Neural progenitor cell (in vitro differentiated cells): ENCODE results near the gene UNC93B1. TPM values are rescaled to one million over a fixed set of nuclear protein-coding genes. Genes with fewer than 3 reads are reported as not detected.

Source experiments
- DNase-seq: peaks from one replicate; pipeline ENCODE4 v3.0.0-alpha.2; 2016; ENCODE audit warnings: low spot score
- H2AFZ ChIP-seq: fragments of 200-600 bp; sonication (generic); replicated peaks from 2 replicates; pipeline ENCODE4 v1.6.1; 2016; ENCODE audit warnings: antibody characterized with exemption
- H3F3A ChIP-seq: fragments of 200-600 bp; sonication (generic); 2 replicates; pipeline ENCODE4 v1.6.1; 2016; ENCODE audit warnings: antibody characterized with exemption, low read depth
- H3K27ac ChIP-seq: fragments of 200-600 bp; sonication (generic); 2 replicates; pipeline ENCODE4 v1.5.1; 2016; ENCODE audit warnings: mild to moderate bottlenecking
- H3K27me3 ChIP-seq: fragments of 200-600 bp; sonication (generic); 2 replicates; pipeline ENCODE4 v1.6.1; 2016; ENCODE audit warnings: mild to moderate bottlenecking, moderate library complexity
- H3K36me3 ChIP-seq: fragments of 200-600 bp; sonication (generic); 2 replicates; pipeline ENCODE4 v1.5.1; 2016
- H3K4me1 ChIP-seq: fragments of 200-600 bp; sonication (generic); 2 replicates; pipeline ENCODE4 v1.6.1; 2016; ENCODE audit warnings: mixed run types
- H3K4me2 ChIP-seq: fragments of 200-600 bp; sonication (generic); 2 replicates; pipeline ENCODE4 v1.6.1; 2016
- H3K4me3 ChIP-seq: fragments of 200-600 bp; sonication (generic); 2 replicates; pipeline ENCODE4 v1.5.1; 2016
- H3K79me2 ChIP-seq: fragments of 200-600 bp; sonication (generic); 2 replicates; pipeline ENCODE4 v1.6.1; 2016; ENCODE audit warnings: low read depth
- H3K9ac ChIP-seq: fragments of 200-600 bp; sonication (generic); 2 replicates; pipeline ENCODE4 v1.6.1; 2016
- H3K9me3 ChIP-seq: fragments of 200-600 bp; sonication (generic); 2 replicates; pipeline ENCODE4 v1.5.1; 2016; ENCODE audit warnings: low read depth
- H4K20me1 ChIP-seq: fragments of 200-600 bp; sonication (generic); 2 replicates; pipeline ENCODE4 v1.6.1; 2016; ENCODE audit warnings: low read depth
- H3K27ac Mint-ChIP-seq: 3 replicates; pipeline ENCODE4 v1.8.0; 2021; ENCODE audit warnings: mixed read lengths
- H3K27me3 Mint-ChIP-seq: 2 replicates; pipeline ENCODE4 v1.8.0; 2022; ENCODE audit warnings: low read depth, mild to moderate bottlenecking, inconsistent platforms, moderate library complexity, mixed read lengths; ENCODE audit not compliant: insufficient read depth
- H3K36me3 Mint-ChIP-seq: 3 replicates; pipeline ENCODE4 v1.8.0; 2021; ENCODE audit warnings: mixed read lengths
- H3K4me1 Mint-ChIP-seq: 3 replicates; pipeline ENCODE4 v1.8.0; 2021; ENCODE audit warnings: mixed read lengths
- H3K4me3 Mint-ChIP-seq: 3 replicates; pipeline ENCODE4 v1.8.0; 2021; ENCODE audit warnings: mild to moderate bottlenecking, moderate library complexity, mixed read lengths
- H3K9me3 Mint-ChIP-seq: 3 replicates; pipeline ENCODE4 v1.8.0; 2020; ENCODE audit warnings: mixed read lengths
- EZH2 ChIP-seq: fragments of 200-600 bp; sonication (generic); IDR thresholded peaks from 2 replicates; pipeline ENCODE4 v1.6.1; 2017; ENCODE audit warnings: antibody characterized with exemption, mild to moderate bottlenecking, moderate library complexity
- EZH2phosphoT487 ChIP-seq: fragments of 200-600 bp; sonication (generic); IDR thresholded peaks from 2 replicates; pipeline ENCODE4 v1.6.1; 2017; ENCODE audit warnings: antibody characterized with exemption
- total RNA-seq: library from RNA; depleted of rRNA; stranded (reverse); fragments of >200 nt; gene quantifications from 2 replicates; pipeline ENCODE4 v1.2.3, GENCODE V29; 2015; ENCODE audit warnings: low replicate concordance
- TF ChIP-seq, protein P1 (sequence below): fragments of 200-600 bp; sonication (generic); IDR thresholded peaks from 2 replicates; pipeline ENCODE4 v1.5.1; 2017; ENCODE audit warnings: antibody characterized with exemption, mild to moderate bottlenecking

The UNC93B1 gene
- total RNA-seq, 1 donor from 2014 or later = 8.8 TPM

DNA sequence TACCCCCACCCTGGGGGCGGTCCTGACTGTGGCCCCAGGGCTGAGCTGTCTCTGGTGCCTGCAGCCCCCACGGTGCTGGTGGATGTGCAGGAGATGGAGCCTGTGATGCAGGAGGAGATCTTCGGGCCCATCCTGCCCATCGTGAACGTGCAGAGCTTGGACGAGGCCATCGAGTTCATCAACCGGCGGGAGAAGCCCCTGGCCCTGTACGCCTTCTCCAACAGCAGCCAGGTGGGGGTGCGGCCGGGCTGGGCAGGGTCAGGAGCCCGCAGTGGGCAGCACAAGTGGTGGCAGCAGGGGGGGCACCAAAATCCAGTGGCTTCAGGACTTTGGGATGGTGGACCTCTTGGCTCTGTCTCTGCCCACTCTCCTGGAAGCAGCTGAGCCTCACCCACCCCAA, 18.6 kb upstream of the UNC93B1 start:
- peaks cover 20% of the 10 kb centered on the region for H3K4me1 Mint-ChIP-seq
- peaks cover 17% of the 10 kb centered on the region for H3K36me3 Mint-ChIP-seq
- no peaks in the 10 kb centered on the region for H4K20me1 ChIP-seq

DNA sequence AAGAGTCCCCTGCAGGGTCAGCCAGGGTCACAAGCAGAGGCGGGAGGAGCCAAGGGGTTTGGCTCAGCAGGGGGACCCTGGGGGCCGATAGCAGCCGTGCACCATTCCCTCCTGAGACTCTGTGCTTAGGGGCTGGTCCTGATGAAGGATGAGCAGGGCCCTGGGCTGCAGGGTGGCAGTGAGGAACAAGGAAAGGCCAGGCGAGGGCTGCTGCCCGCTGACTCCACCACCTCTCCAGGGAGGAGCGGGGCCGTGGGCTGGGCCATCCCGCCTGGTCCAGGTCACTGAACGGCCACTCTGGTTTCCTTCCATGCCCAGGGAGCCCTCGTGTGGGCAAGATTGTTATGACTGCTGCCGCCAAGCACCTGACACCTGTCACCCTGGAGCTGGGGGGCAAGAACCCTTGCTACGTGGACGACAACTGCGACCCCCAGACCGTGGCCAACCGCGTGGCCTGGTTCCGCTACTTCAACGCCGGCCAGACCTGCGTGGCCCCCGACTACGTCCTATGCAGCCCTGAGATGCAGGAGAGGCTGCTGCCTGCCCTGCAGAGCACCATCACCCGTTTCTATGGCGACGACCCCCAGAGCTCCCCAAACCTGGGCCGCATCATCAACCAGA, 17.4 kb upstream of the UNC93B1 start:
- Histone ChIP-seq H3K4me2 (peak overlapping the region; percentile 64), H3K9ac (no peak overlapping the region), H3K27ac (no peak overlapping the region), H3K4me1 (peaks cover 9% of the 10 kb centered on the region), H4K20me1 (no peaks in the 10 kb centered on the region), H2AFZ (no peak overlapping the region), H3K79me2 (no peaks in the 10 kb centered on the region), H3F3A (peaks cover 14% of the 10 kb centered on the region), H3K27me3 (no peaks in the 10 kb centered on the region), H3K36me3 (no peaks in the 10 kb centered on the region), H3K4me3 (no peak overlapping the region), H3K9me3 (no peaks in the 10 kb centered on the region)
- Mint-ChIP-seq H3K27me3 (peaks cover 2% of the 10 kb centered on the region), H3K4me3 (no peak overlapping the region), H3K4me1 (peaks cover 26% of the 10 kb centered on the region), H3K36me3 (peaks cover 16% of the 10 kb centered on the region), H3K9me3 (peaks cover 6% of the 10 kb centered on the region), H3K27ac (peak overlapping the region; percentile 78)
- DNase-seq = peak; percentile 67
- no peak for TF ChIP-seq EZH2
- TF ChIP-seq, protein P1, sequence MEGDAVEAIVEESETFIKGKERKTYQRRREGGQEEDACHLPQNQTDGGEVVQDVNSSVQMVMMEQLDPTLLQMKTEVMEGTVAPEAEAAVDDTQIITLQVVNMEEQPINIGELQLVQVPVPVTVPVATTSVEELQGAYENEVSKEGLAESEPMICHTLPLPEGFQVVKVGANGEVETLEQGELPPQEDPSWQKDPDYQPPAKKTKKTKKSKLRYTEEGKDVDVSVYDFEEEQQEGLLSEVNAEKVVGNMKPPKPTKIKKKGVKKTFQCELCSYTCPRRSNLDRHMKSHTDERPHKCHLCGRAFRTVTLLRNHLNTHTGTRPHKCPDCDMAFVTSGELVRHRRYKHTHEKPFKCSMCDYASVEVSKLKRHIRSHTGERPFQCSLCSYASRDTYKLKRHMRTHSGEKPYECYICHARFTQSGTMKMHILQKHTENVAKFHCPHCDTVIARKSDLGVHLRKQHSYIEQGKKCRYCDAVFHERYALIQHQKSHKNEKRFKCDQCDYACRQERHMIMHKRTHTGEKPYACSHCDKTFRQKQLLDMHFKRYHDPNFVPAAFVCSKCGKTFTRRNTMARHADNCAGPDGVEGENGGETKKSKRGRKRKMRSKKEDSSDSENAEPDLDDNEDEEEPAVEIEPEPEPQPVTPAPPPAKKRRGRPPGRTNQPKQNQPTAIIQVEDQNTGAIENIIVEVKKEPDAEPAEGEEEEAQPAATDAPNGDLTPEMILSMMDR = peak; percentile 31

More for the DNA sequence above, 18.6 kb upstream of the UNC93B1 start:
- Histone ChIP-seq H3K9ac (no peak overlapping the region), H2AFZ (no peak overlapping the region), H3K36me3 (no peaks in the 10 kb centered on the region), H3K27me3 (no peaks in the 10 kb centered on the region), H3K4me1 (peaks cover 9% of the 10 kb centered on the region), H3K4me2 (no peak overlapping the region), H3K27ac (no peak overlapping the region), H3K4me3 (no peak overlapping the region), H3K9me3 (no peaks in the 10 kb centered on the region), H3K79me2 (no peaks in the 10 kb centered on the region), H3F3A (peaks cover 14% of the 10 kb centered on the region)
- peaks cover 6% of the 10 kb centered on the region for H3K9me3 Mint-ChIP-seq
- H3K27ac Mint-ChIP-seq = no peak overlapping the region
- no peak for DNase-seq
- peaks cover 5% of the 10 kb centered on the region for H3K27me3 Mint-ChIP-seq
- H3K4me3 Mint-ChIP-seq = no peak overlapping the region
- TF ChIP-seq EZH2 (no peak), EZH2phosphoT487 (no peak)
- TF ChIP-seq, protein P1 = no peak

DNA sequence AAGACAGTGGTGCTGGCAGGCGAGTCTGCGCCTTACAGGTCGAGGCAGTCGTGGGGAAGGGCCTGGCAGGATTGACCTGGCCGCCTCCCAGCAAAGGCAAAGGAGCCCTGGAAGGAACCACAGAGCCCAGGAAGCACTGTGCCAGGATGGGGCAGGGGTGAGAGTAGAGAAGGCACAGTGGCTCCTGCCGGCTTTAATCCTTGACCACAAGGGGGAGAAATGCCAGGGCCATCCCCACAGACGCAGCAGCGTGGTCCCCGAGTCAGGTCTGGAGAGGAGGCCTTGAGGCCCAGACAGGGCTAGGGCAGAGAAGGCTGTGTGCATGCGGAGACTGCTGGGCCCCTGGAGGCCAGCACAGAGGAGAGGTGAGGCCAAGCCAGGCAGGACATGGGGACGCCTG, 16.7 kb upstream of the UNC93B1 start:
- H3K27me3 ChIP-seq = no peaks in the 10 kb centered on the region
- no peak overlapping the region for H3K9ac ChIP-seq
- H3K27me3 Mint-ChIP-seq = peaks cover 2% of the 10 kb centered on the region
- no peaks in the 10 kb centered on the region for H3K36me3 ChIP-seq
- H4K20me1 ChIP-seq = no peaks in the 10 kb centered on the region
- peaks cover 12% of the 10 kb centered on the region for H3K36me3 Mint-ChIP-seq
- peaks cover 9% of the 10 kb centered on the region for H3K4me1 ChIP-seq
- H3K79me2 ChIP-seq = no peaks in the 10 kb centered on the region
- TF ChIP-seq, protein P1 = peak; percentile 57
- TF ChIP-seq EZH2 = no peak
- H3K27ac Mint-ChIP-seq = peak overlapping the region; percentile 78
- H3K4me2 ChIP-seq = peak overlapping the region; percentile 64
- H3K27ac ChIP-seq = no peak overlapping the region
- peaks cover 6% of the 10 kb centered on the region for H3K9me3 Mint-ChIP-seq
- H3K9me3 ChIP-seq = no peaks in the 10 kb centered on the region
- peak; percentile 69 for DNase-seq
- H3K4me1 Mint-ChIP-seq = peaks cover 26% of the 10 kb centered on the region
- no peak overlapping the region for H3K4me3 ChIP-seq
- peak overlapping the region; percentile 68 for H3K4me3 Mint-ChIP-seq
- peaks cover 14% of the 10 kb centered on the region for H3F3A ChIP-seq
- no peak overlapping the region for H2AFZ ChIP-seq
